ENCODE data around the gene ZNF184. TPM values are rescaled to one million over a fixed set of nuclear protein-coding genes. Genes with fewer than 3 reads are reported as not detected.

The ZNF184 gene
- total RNA-seq, 2 experiments from 2014 or later: 19.6 to 21.1 TPM

- CTCF ChIA-PET: no interaction called here
- no peaks in the 10 kb centered on the region for H3K36me3 Mint-ChIP-seq (ENCODE audit: low read depth)
- no peak overlapping the region for H3K27ac Mint-ChIP-seq
These were observed 50.1 kb downstream of the ZNF184 start for GRCh38 chr6:27422651-27423332.

GRCh38 chr6:27419363-27419762, 53.5 kb downstream of the ZNF184 start:
- peaks cover 3 to 12% of the 10 kb centered on the region in 2 experiments for H3K27me3 ChIP-seq (ENCODE audit: control insufficient read depth in 1 of 2, insufficient read depth in 2 of 2, low read length in 2 of 2)
- no peak overlapping the region for H3K4me3 ChIP-seq (ENCODE audit: low read length)
- no peak overlapping the region for H3K27ac Mint-ChIP-seq
- intact Hi-C loops (cut with DNase I, micrococcal nuclease): no loop called here
- H3K9me3 ChIP-seq (ENCODE audit: control insufficient read depth in 1 of 2, insufficient read depth in 1 of 2, low read length in 2 of 2): peaks cover 0 to 3% of the 10 kb centered on the region in 2 experiments
- H3K4me1 ChIP-seq (ENCODE audit: insufficient read depth, low read length): no peaks in the 10 kb centered on the region
- no peak overlapping the region for H3K4me3 Mint-ChIP-seq
- ATAC-seq (ENCODE audit: poor library complexity) (no peak), DNase-seq (no peak)
- no peak for TF ChIP-seq CTCF (IDR thresholded peaks at IDR 0.05)
- peaks cover 5% of the 10 kb centered on the region for H3K36me3 Mint-ChIP-seq (ENCODE audit: low read depth)
- no peak overlapping the region for H3K27ac ChIP-seq (ENCODE audit: low read depth in 1 of 2, low read length in 2 of 2)
- CTCF ChIA-PET: no interaction called here
- no peaks in the 10 kb centered on the region for H3K4me1 Mint-ChIP-seq (ENCODE audit: low read depth)
- peaks cover 33% of the 10 kb centered on the region for H3K27me3 Mint-ChIP-seq
- POLR2A ChIA-PET: no interaction called here
- H3K9me3 Mint-ChIP-seq: peaks cover 4% of the 10 kb centered on the region
- H3K36me3 ChIP-seq (ENCODE audit: insufficient read depth, low read length): no peaks in the 10 kb centered on the region

More at GRCh38 chr6:27422651-27423332, 50.1 kb downstream of the ZNF184 start:
- intact Hi-C loops (cut with DNase I, micrococcal nuclease): no loop called here
- TF ChIP-seq CTCF (IDR thresholded peaks at IDR 0.05): no peak
- no peaks in the 10 kb centered on the region for H3K4me1 Mint-ChIP-seq (ENCODE audit: low read depth)
- peaks cover 26% of the 10 kb centered on the region for H3K27me3 Mint-ChIP-seq
- DNase-seq (no peak), ATAC-seq (ENCODE audit: poor library complexity) (no peak)
- H3K4me3 Mint-ChIP-seq: no peak overlapping the region
- peaks cover 0 to 3% of the 10 kb centered on the region in 2 experiments for H3K9me3 ChIP-seq (ENCODE audit: control insufficient read depth in 1 of 2, insufficient read depth in 1 of 2, low read length in 2 of 2)
- H3K4me3 ChIP-seq (ENCODE audit: low read length): no peak overlapping the region
- peaks cover 3 to 12% of the 10 kb centered on the region in 2 experiments for H3K27me3 ChIP-seq (ENCODE audit: control insufficient read depth in 1 of 2, insufficient read depth in 2 of 2, low read length in 2 of 2)
- H3K36me3 ChIP-seq (ENCODE audit: insufficient read depth, low read length): no peaks in the 10 kb centered on the region
- POLR2A ChIA-PET: no interaction called here
- no peaks in the 10 kb centered on the region for H3K4me1 ChIP-seq (ENCODE audit: insufficient read depth, low read length)
- no peak overlapping the region for H3K27ac ChIP-seq (ENCODE audit: low read depth in 1 of 2, low read length in 2 of 2)
- H3K9me3 Mint-ChIP-seq: no peaks in the 10 kb centered on the region

- POLR2A ChIA-PET: no interaction called here
- Histone ChIP-seq H3K27me3 (ENCODE audit: control insufficient read depth in 1 of 2, insufficient read depth in 2 of 2, low read length in 2 of 2) (peaks cover 3 to 12% of the 10 kb centered on the region in 2 experiments), H3K4me3 (ENCODE audit: low read length) (no peak overlapping the region), H3K36me3 (ENCODE audit: insufficient read depth, low read length) (no peaks in the 10 kb centered on the region), H3K27ac (ENCODE audit: low read depth in 1 of 2, low read length in 2 of 2) (no peak overlapping the region), H3K9me3 (ENCODE audit: control insufficient read depth in 1 of 2, insufficient read depth in 1 of 2, low read length in 2 of 2) (no peaks in the 10 kb centered on the region), H3K4me1 (ENCODE audit: insufficient read depth, low read length) (no peaks in the 10 kb centered on the region)
- ATAC-seq (ENCODE audit: poor library complexity) (no peak), DNase-seq (no peak)
- Mint-ChIP-seq H3K27me3 (peaks cover 24% of the 10 kb centered on the region), H3K9me3 (peaks cover 4% of the 10 kb centered on the region), H3K4me1 (ENCODE audit: low read depth) (no peaks in the 10 kb centered on the region), H3K27ac (no peak overlapping the region), H3K36me3 (ENCODE audit: low read depth) (peaks cover 5% of the 10 kb centered on the region), H3K4me3 (no peak overlapping the region)
- no peak for TF ChIP-seq CTCF (IDR thresholded peaks at IDR 0.05)
- intact Hi-C loops (cut with DNase I, micrococcal nuclease): no loop called here
- CTCF ChIA-PET: no interaction called here
These were observed 57.0 kb downstream of the ZNF184 start for GRCh38 chr6:27415898-27416297.

Measured in CD4-positive, alpha-beta T cell (primary cell).